ENCODE results near the gene MYEF2. TPM values are rescaled to one million over a fixed set of nuclear protein-coding genes. Genes with fewer than 3 reads are reported as not detected.

Gene MYEF2
- 13.4 to 20.9 TPM (median 17.7 TPM) in 5 replicates for total RNA-seq (2022; extraction: Qiagen RNA extraction; ENCODE audit: low read depth)

GRCh38 chr15:48177766-48178647, at the start of gene MYEF2:
MYEF2 (minus strand) TSS chr15:48178295; CDS start chr15:48178237, 58 bp downstream.

GRCh38 chr15:48205981-48206380, 27.9 kb upstream of the MYEF2 start, which contains the start of gene SLC12A1:
SLC12A1 (plus strand) TSS chr15:48206302; CDS start chr15:48207720, 1,418 bp downstream.

GRCh38 chr15:48191574-48192225, 13.6 kb upstream of the MYEF2 start, which contains the start of gene CTXN2:
CTXN2 (plus strand) TSS chr15:48191665; CDS start chr15:48201301, 9,636 bp downstream.

GRCh38 chr15:48120745-48121144, 57.4 kb downstream of the MYEF2 start, which contains the start of gene SLC24A5:
SLC24A5 (plus strand) TSS chr15:48120990; CDS start chr15:48121045, 55 bp downstream.

Other genes starting within 250 kb of the MYEF2 start
- gene SLC24A5, start 57.3 kb downstream of the MYEF2 start, total RNA-seq (2022; extraction: Qiagen RNA extraction; ENCODE audit: low read depth): not detected in 5 replicates
- gene CTXN2, start 13.4 kb upstream of the MYEF2 start, total RNA-seq (2022; extraction: Qiagen RNA extraction; ENCODE audit: low read depth): 0.02 TPM in 1 of 5 replicates, not detected in the others
- gene SLC12A1, start 28.0 kb upstream of the MYEF2 start, total RNA-seq (2022; extraction: Qiagen RNA extraction; ENCODE audit: low read depth): not detected in 5 replicates
- gene DUT, start 153.1 kb upstream of the MYEF2 start, total RNA-seq (2022; extraction: Qiagen RNA extraction; ENCODE audit: low read depth): 98.5 to 128 TPM (median 110 TPM) in 5 replicates